Panc1 (cell line): ENCODE measurements around the gene SUFU. TPM values are rescaled to one million over a fixed set of nuclear protein-coding genes. Genes with fewer than 3 reads are reported as not detected.
"Not testable (repeated sequence)": the region's sequence is repeated elsewhere in the genome, so short reads cannot be mapped to it uniquely, and the experiment has no call there.

ENCODE experiments used
- ATAC-seq: fragments of 200-7000 bp; cut with Tn5 transposase; 2 replicates; pipeline ENCODE4 v1.9.1; 2020; ENCODE audit warnings: mild to moderate bottlenecking, moderate library complexity
- BruUV-seq: library from RNA; stranded (reverse); fragments of 400-500 nt; replicated peaks from 2 replicates; lab custom pipeline; 2021; lab: Mats Ljungman, UMichigan
- CTCF ChIA-PET: fragments of 300-600 bp; sonication (Branson Sonifier 250); formaldehyde crosslinking; loops from one replicate; lab custom pipeline; 2022; ENCODE audit warnings: antibody characterized with exemption; lab: Charles Lee
- POLR2A ChIA-PET: fragments of 300-600 bp; sonication (Branson Sonifier 250); formaldehyde crosslinking; loops from one replicate; lab custom pipeline; 2022; ENCODE audit warnings: antibody characterized with exemption; lab: Charles Lee
- DNase-seq: peaks from one replicate; pipeline ENCODE4 v3.0.0-alpha.2; 2010; ENCODE audit warnings: low read depth, low spot score
- H3K27ac ChIP-seq: 2 replicates; pipeline ENCODE4 v1.5.1; 2011; ENCODE audit warnings: mild to moderate bottlenecking, low read length, inconsistent platforms
- H3K27me3 ChIP-seq: fragments of 200-500 bp; sonication (Bioruptor generic); 2 replicates; pipeline ENCODE4 v1.6.0; 2014; ENCODE audit warnings: low read length, inconsistent platforms; ENCODE audit not compliant: control insufficient read depth, insufficient read depth
- H3K36me3 ChIP-seq: fragments of 200-500 bp; sonication (Bioruptor generic); 2 replicates; pipeline ENCODE4 v1.5.1; 2014; ENCODE audit warnings: inconsistent platforms, mild to moderate bottlenecking, low read length, moderate library complexity; ENCODE audit not compliant: control insufficient read depth, insufficient read depth
- H3K4me1 ChIP-seq: 2 replicates; pipeline ENCODE4 v1.5.1; 2011; ENCODE audit warnings: inconsistent platforms, mild to moderate bottlenecking, low read length, moderate library complexity; ENCODE audit not compliant: control insufficient read depth, insufficient read depth
- H3K4me3 ChIP-seq, 2 experiments: 2 replicates each; pipeline ENCODE4 v1.5.1; 2011 to 2012; ENCODE audit warnings: low read depth in 2 of 2, low read length in 2 of 2, mild to moderate bottlenecking in 2 of 2, inconsistent platforms in 1 of 2, moderate library complexity in 1 of 2
- H3K9me3 ChIP-seq: fragments of 200-500 bp; sonication (Bioruptor generic); 2 replicates; pipeline ENCODE4 v1.5.1; 2014; ENCODE audit warnings: low read depth, mild to moderate bottlenecking, inconsistent platforms, low read length, moderate library complexity; ENCODE audit not compliant: control insufficient read depth, insufficient read depth
- POLR2AphosphoS5 ChIP-seq: IDR thresholded peaks from 2 replicates; pipeline ENCODE4 v1.6.1; 2012; ENCODE audit warnings: mild to moderate bottlenecking, low read depth, low read length, moderate library complexity
- SIN3A ChIP-seq: IDR thresholded peaks from 2 replicates; pipeline ENCODE4 v1.6.1; 2012; ENCODE audit warnings: low read depth, mild to moderate bottlenecking, low read length, moderate library complexity, borderline replicate concordance; ENCODE audit not compliant: insufficient read depth
- TCF7L2 ChIP-seq: IDR thresholded peaks from 2 replicates; pipeline ENCODE4 v1.6.1; 2011; ENCODE audit warnings: mild to moderate bottlenecking, low read depth, low read length, inconsistent platforms
- in situ Hi-C: cut with HindIII; loops from 2 replicates; pipeline ENCODE4 v1.10.0; 2016; ENCODE audit warnings: low sequenced_read_pairs, low pct_unique_long_range_greater_than_20kb
- intact Hi-C: fragments of 100-400 bp; cut with micrococcal nuclease; formaldehyde crosslinking; loops from one replicate; pipeline ENCODE4 v1.10.0; 2022; ENCODE audit not compliant: unreplicated experiment
- total RNA-seq: library from RNA; stranded (reverse); gene quantifications from one replicate; pipeline ENCODE4 v1.2.1, GENCODE V29; 2021; ENCODE audit not compliant: unreplicated experiment
- TF ChIP-seq, protein P1 (sequence below): fragments of 450-650 bp; IDR thresholded peaks from 2 replicates; pipeline ENCODE4 v1.5.1; 2017; ENCODE audit warnings: mild to moderate bottlenecking
- TF ChIP-seq, protein P2 (sequence below), 2 experiments: IDR thresholded peaks; 2 replicates each; pipeline ENCODE4 v1.6.1; 2011 to 2012; ENCODE audit warnings: low read depth in 2 of 2, control low read depth in 1 of 2, low read length in 1 of 2, mild to moderate bottlenecking in 1 of 2, moderate library complexity in 1 of 2; ENCODE audit not compliant: insufficient read depth in 1 of 2

SUFU gene
- total RNA-seq, 1 experiment from 2014 or later, result 9.5 TPM

DNA sequence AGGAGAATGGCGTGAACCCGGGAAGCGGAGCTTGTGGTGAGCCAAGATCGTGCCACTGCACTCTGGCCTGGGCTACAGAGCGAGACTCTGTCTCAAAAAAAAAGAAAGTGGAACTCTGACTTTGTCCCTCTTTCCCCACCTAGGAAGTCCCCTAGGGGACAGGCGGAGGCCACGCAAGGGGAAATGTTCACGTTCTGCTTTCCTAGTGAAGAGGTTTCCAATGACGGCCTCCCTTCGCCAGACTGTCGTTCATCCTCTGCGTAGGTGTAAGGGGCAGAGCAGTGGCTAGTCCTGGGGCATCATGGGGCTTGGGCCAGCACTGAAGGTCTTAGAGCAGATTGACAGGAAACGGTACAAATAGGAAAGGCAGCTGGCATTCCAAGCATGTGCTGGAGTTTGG, 30.6 kb downstream of the SUFU start:
- Histone ChIP-seq H3K4me1 (no peaks in the 10 kb centered on the region), H3K9me3 (no peaks in the 10 kb centered on the region), H3K36me3 (no peaks in the 10 kb centered on the region), H3K27me3 (no peaks in the 10 kb centered on the region), H3K27ac (no peak overlapping the region), H3K4me3 (no peak overlapping the region)
- ChIA-PET POLR2A (interaction anchor here (0.5 kb wide), 1 partner anchor 8 kb away, joined by 4 read pairs; no protein-coding TSS in a partner anchor), CTCF (no interaction called here)
- BruUV-seq, result no TSS peak
- in situ Hi-C loops (no loop called here), intact Hi-C loops (no loop called here)
- ATAC-seq (no peak), DNase-seq (no peak)
- TF ChIP-seq TCF7L2 (no peak), SIN3A (no peak), POLR2AphosphoS5 (no peak)
- TF ChIP-seq, protein P1, sequence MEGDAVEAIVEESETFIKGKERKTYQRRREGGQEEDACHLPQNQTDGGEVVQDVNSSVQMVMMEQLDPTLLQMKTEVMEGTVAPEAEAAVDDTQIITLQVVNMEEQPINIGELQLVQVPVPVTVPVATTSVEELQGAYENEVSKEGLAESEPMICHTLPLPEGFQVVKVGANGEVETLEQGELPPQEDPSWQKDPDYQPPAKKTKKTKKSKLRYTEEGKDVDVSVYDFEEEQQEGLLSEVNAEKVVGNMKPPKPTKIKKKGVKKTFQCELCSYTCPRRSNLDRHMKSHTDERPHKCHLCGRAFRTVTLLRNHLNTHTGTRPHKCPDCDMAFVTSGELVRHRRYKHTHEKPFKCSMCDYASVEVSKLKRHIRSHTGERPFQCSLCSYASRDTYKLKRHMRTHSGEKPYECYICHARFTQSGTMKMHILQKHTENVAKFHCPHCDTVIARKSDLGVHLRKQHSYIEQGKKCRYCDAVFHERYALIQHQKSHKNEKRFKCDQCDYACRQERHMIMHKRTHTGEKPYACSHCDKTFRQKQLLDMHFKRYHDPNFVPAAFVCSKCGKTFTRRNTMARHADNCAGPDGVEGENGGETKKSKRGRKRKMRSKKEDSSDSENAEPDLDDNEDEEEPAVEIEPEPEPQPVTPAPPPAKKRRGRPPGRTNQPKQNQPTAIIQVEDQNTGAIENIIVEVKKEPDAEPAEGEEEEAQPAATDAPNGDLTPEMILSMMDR, result no peak
- TF ChIP-seq, protein P2, sequence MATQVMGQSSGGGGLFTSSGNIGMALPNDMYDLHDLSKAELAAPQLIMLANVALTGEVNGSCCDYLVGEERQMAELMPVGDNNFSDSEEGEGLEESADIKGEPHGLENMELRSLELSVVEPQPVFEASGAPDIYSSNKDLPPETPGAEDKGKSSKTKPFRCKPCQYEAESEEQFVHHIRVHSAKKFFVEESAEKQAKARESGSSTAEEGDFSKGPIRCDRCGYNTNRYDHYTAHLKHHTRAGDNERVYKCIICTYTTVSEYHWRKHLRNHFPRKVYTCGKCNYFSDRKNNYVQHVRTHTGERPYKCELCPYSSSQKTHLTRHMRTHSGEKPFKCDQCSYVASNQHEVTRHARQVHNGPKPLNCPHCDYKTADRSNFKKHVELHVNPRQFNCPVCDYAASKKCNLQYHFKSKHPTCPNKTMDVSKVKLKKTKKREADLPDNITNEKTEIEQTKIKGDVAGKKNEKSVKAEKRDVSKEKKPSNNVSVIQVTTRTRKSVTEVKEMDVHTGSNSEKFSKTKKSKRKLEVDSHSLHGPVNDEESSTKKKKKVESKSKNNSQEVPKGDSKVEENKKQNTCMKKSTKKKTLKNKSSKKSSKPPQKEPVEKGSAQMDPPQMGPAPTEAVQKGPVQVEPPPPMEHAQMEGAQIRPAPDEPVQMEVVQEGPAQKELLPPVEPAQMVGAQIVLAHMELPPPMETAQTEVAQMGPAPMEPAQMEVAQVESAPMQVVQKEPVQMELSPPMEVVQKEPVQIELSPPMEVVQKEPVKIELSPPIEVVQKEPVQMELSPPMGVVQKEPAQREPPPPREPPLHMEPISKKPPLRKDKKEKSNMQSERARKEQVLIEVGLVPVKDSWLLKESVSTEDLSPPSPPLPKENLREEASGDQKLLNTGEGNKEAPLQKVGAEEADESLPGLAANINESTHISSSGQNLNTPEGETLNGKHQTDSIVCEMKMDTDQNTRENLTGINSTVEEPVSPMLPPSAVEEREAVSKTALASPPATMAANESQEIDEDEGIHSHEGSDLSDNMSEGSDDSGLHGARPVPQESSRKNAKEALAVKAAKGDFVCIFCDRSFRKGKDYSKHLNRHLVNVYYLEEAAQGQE (IDR thresholded peaks at IDR 0.05; ENCODE audit: insufficient read depth in 1 of 2, low read depth in 2 of 2, low read length in 1 of 2), result no peak

DNA sequence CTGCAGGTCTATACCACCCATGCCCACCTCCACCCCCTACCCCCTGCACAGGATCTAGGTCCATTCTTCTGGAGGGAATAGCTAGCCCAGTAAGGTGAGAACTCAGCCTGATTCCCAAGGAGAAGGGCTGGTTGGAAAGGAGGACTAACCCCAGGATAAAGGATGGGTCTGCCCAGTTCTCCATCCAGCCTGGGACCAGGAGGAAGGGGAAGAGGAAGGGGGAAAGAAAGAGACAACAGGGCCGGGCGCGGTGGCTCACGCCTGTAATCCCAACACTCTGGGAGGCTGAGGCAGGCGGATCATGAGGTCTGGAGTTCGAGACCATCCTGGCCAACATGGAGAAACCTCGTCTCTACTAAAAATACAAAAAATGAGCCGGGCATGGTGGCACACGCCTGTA, 31.2 kb downstream of the SUFU start:
- H3K36me3 ChIP-seq, BruUV-seq, ATAC-seq, H3K4me3 ChIP-seq, H3K9me3 ChIP-seq, POLR2A ChIA-PET, DNase-seq, in situ Hi-C loops, H3K4me1 ChIP-seq, H3K27ac ChIP-seq, intact Hi-C loops, H3K27me3 ChIP-seq: not testable (repeated sequence)
- CTCF ChIA-PET, result interaction anchor here (0.6 kb wide), 1 partner anchor 100 kb away, joined by 3 read pairs; no protein-coding TSS in a partner anchor

DNA sequence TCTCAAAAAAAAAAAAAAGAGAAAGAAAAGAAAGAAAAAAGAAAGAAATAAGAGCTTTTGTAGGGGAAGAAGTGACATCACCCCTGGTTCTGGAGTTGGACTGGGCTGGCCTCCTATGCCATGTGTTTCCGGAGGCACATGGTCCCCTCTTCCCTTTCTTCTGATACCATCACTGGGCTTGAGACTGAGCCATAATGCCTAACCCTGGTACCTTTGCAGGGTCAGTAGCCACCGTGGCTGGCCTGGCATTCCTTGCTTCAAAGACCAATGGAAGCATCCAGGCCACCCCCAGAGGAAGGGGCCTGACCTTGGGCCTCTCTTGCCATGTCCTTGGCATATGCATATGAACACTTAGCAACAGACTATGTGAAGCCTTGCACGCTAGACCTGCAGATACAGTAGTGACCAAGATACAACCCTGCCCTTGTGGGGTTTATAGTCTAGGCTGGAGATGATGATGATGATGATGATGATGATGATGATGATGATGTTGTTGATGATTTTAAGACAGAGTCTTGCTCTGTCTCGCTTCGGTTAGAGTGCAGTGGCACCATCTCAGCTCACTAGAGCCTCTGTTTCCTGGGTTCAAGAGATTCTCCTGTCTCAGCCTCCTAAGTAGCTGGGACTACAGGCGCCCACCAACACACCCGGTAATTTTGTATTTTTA, 31.8 kb downstream of the SUFU start:
- ATAC-seq (no peak), DNase-seq (no peak)
- POLR2A ChIA-PET, result no interaction called here
- no peaks in the 10 kb centered on the region for H3K36me3 ChIP-seq
- in situ Hi-C loops (no loop called here), intact Hi-C loops (no loop called here)
- no peak overlapping the region for H3K4me3 ChIP-seq
- no peaks in the 10 kb centered on the region for H3K27me3 ChIP-seq
- TF ChIP-seq, protein P1, result no peak
- TF ChIP-seq SIN3A (no peak), POLR2AphosphoS5 (no peak), TCF7L2 (no peak)
- TF ChIP-seq, protein P2 (IDR thresholded peaks at IDR 0.05; ENCODE audit: insufficient read depth in 1 of 2, low read depth in 2 of 2, low read length in 1 of 2), result no peak
- no peaks in the 10 kb centered on the region for H3K9me3 ChIP-seq
- BruUV-seq, result no TSS peak
- CTCF ChIA-PET, result interaction anchor here (0.6 kb wide), 1 partner anchor 101 kb away, joined by 3 read pairs; no protein-coding TSS in a partner anchor
- H3K4me1 ChIP-seq, result no peaks in the 10 kb centered on the region
- H3K27ac ChIP-seq, result no peak overlapping the region
